Mesothelial cell of epicardium (in vitro differentiated cells): ENCODE results near the gene GALNT2. TPM values are rescaled to one million over a fixed set of nuclear protein-coding genes. Genes with fewer than 3 reads are reported as not detected.

Experiments used
- DNase-seq, 2 experiments: peaks; one replicate each; pipeline ENCODE4 v3.0.0; 2021; ENCODE audit warnings: low spot score in 2 of 2; ENCODE audit not compliant: unreplicated experiment in 2 of 2
- H3K27ac Mint-ChIP-seq: 2 replicates; pipeline ENCODE4 v1.8.0; 2021; ENCODE audit warnings: mixed read lengths
- H3K27me3 Mint-ChIP-seq: 2 replicates; pipeline ENCODE4 v1.8.0; 2021; ENCODE audit warnings: low read depth, mixed read lengths
- H3K36me3 Mint-ChIP-seq: 2 replicates; pipeline ENCODE4 v1.8.0; 2021; ENCODE audit warnings: mixed read lengths
- H3K4me1 Mint-ChIP-seq: 2 replicates; pipeline ENCODE4 v1.8.0; 2021; ENCODE audit warnings: mixed read lengths
- H3K4me3 Mint-ChIP-seq: 2 replicates; pipeline ENCODE4 v1.8.0; 2021; ENCODE audit warnings: mild to moderate bottlenecking, moderate library complexity, mixed read lengths
- H3K9me3 Mint-ChIP-seq: 2 replicates; pipeline ENCODE4 v1.8.0; 2021; ENCODE audit warnings: mixed read lengths
- total RNA-seq: library from RNA; stranded (reverse); gene quantifications from 3 replicates; pipeline ENCODE4 v1.2.1, GENCODE V29; 2021
- TF ChIP-seq, protein P1 (sequence below): fragments of 200-600 bp; sonication (generic); IDR thresholded peaks from one replicate; pipeline ENCODE4 v1.5.0; 2021; ENCODE audit warnings: antibody characterized with exemption; ENCODE audit not compliant: unreplicated experiment

Gene GALNT2
- total RNA-seq, 1 donor from 2014 or later, result 48.3 TPM

DNA sequence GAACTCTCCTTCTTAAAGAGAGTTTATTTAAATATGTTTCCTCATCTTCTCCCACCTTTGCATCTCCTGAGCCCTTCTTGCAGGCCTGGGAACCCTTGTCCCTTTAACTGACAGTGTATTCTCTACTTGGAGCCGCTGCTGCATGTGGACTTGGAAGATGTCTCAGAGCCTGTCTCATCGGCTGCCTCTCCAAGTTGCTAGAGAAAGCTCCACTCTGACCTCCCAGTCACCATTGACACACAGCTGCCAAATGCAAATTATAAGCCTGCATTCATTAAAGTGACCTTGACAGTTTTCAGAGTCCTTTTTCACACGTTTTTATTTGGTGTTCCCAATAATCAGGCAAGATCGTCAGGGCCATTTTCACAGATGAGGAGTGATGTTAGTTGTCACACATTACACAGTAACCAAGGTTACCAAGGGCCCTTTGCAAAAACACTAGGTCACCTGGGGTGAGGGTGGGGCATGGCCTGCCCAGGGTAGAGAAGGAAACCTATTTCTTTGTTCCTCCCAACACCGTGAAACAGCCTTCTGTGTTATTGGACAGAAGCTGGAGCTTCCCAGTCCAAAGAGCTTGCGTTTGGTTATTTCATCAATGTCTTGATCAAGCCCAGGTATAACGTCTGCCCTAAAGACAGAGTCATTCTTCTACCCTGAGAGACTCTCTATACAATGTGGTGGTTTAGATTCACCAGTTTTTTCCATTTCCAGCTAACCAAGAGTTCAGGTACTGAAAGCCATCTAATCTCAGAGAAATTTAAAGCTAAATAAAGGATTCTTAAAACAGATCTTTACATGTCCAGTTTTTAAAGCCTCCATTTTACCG, 164.1 kb downstream of the GALNT2 start:
- Mint-ChIP-seq H3K27me3 (no peaks in the 10 kb centered on the region), H3K9me3 (no peaks in the 10 kb centered on the region), H3K4me1 (peaks cover 14% of the 10 kb centered on the region), H3K36me3 (no peaks in the 10 kb centered on the region), H3K27ac (no peak overlapping the region), H3K4me3 (no peak overlapping the region)
- DNase-seq, result no peak
- TF ChIP-seq, protein P1, sequence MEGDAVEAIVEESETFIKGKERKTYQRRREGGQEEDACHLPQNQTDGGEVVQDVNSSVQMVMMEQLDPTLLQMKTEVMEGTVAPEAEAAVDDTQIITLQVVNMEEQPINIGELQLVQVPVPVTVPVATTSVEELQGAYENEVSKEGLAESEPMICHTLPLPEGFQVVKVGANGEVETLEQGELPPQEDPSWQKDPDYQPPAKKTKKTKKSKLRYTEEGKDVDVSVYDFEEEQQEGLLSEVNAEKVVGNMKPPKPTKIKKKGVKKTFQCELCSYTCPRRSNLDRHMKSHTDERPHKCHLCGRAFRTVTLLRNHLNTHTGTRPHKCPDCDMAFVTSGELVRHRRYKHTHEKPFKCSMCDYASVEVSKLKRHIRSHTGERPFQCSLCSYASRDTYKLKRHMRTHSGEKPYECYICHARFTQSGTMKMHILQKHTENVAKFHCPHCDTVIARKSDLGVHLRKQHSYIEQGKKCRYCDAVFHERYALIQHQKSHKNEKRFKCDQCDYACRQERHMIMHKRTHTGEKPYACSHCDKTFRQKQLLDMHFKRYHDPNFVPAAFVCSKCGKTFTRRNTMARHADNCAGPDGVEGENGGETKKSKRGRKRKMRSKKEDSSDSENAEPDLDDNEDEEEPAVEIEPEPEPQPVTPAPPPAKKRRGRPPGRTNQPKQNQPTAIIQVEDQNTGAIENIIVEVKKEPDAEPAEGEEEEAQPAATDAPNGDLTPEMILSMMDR, result no peak

DNA sequence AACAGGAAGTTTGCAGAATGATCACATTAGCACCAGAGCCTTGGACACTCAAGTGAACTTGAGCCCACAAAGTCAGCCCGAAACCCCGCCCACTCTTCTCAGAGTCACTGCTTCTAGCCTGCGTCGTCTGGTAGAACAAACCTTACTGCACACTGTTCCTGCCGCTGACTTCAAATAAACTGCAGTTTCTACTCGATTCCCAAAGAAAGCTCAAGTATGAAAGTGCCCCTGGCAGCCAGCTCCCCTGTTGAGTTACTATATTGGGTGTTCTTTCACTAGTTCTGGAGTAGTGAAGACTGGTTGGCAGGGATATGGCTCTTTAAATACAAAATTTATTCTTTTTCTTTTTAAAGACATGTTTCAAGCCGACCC, 164.7 kb downstream of the GALNT2 start:
- Mint-ChIP-seq H3K27me3 (no peaks in the 10 kb centered on the region), H3K4me3 (no peak overlapping the region), H3K4me1 (peaks cover 20% of the 10 kb centered on the region), H3K27ac (no peak overlapping the region), H3K36me3 (no peaks in the 10 kb centered on the region), H3K9me3 (no peaks in the 10 kb centered on the region)
- TF ChIP-seq, protein P1, result no peak
- no peak for DNase-seq

DNA sequence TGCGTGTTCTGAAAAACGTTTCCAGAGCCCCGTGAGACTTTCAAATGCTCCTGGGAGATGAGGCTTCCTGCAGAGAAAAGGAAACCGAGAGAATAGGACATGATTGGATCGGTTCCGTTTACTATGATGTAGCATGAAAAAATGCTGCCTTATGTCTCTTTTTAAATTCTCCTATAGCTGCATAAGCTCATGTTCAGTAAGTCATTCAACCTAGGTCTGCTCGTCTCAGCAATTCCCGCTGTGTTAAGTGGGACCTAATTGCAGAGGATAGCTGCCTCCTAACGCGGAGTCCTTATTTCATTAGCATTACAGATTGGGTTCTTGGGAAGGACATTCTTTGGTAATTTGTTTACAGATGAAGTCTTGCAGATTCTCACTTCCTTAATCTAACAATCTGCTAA, 165.3 kb downstream of the GALNT2 start:
- Mint-ChIP-seq H3K27ac (no peak overlapping the region), H3K27me3 (no peaks in the 10 kb centered on the region), H3K9me3 (no peaks in the 10 kb centered on the region), H3K4me1 (peaks cover 27% of the 10 kb centered on the region), H3K4me3 (peak overlapping the region; percentile 30), H3K36me3 (no peaks in the 10 kb centered on the region)
- DNase-seq, result no peak
- TF ChIP-seq, protein P1, result no peak

DNA sequence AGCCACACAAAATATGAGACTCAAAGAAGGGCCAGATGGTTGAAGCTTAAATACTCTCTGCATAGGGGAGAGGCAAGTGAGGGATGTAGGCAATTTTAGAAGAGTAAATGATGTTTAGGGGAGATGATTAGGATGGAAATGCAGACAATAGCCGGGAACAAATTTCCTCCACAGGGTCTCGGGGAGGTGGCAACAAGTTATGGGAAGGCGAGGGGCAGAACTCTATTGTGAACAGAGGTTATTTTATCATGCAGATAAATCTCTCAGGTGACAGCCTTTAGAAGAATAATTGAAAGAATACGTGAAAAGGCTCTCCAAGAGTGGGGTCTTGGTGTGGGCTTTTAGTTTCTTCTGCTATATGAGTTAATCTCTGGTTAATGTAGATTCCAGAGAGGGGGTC, 166.7 kb downstream of the GALNT2 start:
- Mint-ChIP-seq H3K4me1 (peaks cover 27% of the 10 kb centered on the region), H3K27me3 (no peaks in the 10 kb centered on the region), H3K36me3 (no peaks in the 10 kb centered on the region), H3K4me3 (no peak overlapping the region), H3K9me3 (no peaks in the 10 kb centered on the region), H3K27ac (no peak overlapping the region)
- DNase-seq, result no peak
- TF ChIP-seq, protein P1, result no peak

DNA sequence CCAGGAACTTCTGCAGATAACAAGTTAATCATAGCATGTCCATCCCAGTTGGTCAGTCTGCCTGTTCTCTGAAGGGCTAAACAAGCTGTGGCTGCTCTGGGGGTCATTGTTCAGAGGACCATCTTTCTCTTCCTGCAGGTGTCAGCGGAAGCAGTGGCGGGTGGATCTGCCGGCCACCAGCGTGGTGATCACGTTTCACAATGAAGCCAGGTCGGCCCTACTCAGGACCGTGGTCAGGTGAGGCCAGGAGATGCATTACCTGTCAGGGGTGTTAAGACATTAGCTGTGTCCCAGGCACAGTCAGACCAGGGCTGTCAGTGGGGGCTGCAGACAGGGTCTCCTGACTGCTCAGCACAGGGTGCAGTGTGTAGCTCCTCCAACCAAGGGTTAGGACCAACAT, 168.8 kb downstream of the GALNT2 start:
- peaks cover 5% of the 10 kb centered on the region for H3K9me3 Mint-ChIP-seq
- TF ChIP-seq, protein P1, result no peak
- no peak overlapping the region for H3K4me3 Mint-ChIP-seq
- H3K4me1 Mint-ChIP-seq, result peaks cover 27% of the 10 kb centered on the region
- no peak overlapping the region for H3K27ac Mint-ChIP-seq
- no peak for DNase-seq
- peaks cover 8% of the 10 kb centered on the region for H3K36me3 Mint-ChIP-seq
- no peaks in the 10 kb centered on the region for H3K27me3 Mint-ChIP-seq
